ENCODE results near the gene ZNF511.

DNA sequence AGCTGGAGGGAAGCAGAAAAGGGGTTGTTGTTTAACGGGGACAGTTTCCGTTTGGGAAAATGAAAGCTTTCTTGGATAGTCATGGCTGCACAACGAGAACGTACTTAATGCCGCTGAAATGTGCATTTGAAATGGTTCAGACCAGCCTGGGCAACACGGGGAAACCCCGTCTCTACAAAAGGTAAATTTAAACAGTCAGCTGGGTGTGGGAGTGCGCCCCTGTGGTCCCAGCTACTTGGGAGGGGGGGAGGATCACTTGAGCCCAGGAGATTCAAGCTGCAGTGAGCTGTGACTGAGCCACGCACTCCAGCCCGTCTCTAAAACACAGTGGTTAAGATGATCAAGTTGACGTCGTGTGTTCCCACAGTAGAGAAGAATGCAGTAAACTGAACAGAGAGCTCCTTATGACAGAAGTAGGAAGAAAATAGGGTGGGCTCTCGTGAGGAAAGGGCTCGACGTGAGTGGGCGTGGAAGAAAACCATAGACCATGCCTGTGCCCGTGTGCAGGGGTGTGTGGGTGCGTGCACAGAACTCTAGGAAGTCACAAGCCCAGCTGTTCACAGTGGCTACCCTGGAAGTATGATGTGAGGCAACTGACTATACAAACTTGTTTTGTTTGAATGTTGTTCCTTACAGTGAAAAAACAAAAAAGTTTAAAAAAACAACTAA, 53.2 kb downstream of the ZNF511 start:
- TF ChIP-seq, protein P1, sequence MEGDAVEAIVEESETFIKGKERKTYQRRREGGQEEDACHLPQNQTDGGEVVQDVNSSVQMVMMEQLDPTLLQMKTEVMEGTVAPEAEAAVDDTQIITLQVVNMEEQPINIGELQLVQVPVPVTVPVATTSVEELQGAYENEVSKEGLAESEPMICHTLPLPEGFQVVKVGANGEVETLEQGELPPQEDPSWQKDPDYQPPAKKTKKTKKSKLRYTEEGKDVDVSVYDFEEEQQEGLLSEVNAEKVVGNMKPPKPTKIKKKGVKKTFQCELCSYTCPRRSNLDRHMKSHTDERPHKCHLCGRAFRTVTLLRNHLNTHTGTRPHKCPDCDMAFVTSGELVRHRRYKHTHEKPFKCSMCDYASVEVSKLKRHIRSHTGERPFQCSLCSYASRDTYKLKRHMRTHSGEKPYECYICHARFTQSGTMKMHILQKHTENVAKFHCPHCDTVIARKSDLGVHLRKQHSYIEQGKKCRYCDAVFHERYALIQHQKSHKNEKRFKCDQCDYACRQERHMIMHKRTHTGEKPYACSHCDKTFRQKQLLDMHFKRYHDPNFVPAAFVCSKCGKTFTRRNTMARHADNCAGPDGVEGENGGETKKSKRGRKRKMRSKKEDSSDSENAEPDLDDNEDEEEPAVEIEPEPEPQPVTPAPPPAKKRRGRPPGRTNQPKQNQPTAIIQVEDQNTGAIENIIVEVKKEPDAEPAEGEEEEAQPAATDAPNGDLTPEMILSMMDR (tag by site-specific recombination; IDR thresholded peaks at IDR 0.05), result no peak
- TF ChIP-seq ZNF548 (tag by site-specific recombination; IDR thresholded peaks at IDR 0.05), result no peak
- no peak for TF ChIP-seq ZNF510 (tag by site-specific recombination; IDR thresholded peaks at IDR 0.05; ENCODE audit: insufficient replicate concordance)
- no peak for TF ChIP-seq SP2 (tag by site-specific recombination; IDR thresholded peaks at IDR 0.05)
- TF ChIP-seq ZNF792 (tag by site-specific recombination; IDR thresholded peaks at IDR 0.05), result no peak
- no peak for TF ChIP-seq ZNF777 (tag by site-specific recombination; IDR thresholded peaks at IDR 0.05; ENCODE audit: borderline replicate concordance)

All from HEK293 (cell line).